HepG2 (cell line): ENCODE results near the gene MYL6B. TPM values are rescaled to one million over a fixed set of nuclear protein-coding genes. Genes with fewer than 3 reads are reported as not detected.

Experiments
- ATAC-seq: fragments of 200-7000 bp; cut with Tn5 transposase; 3 replicates; pipeline ENCODE4 v1.9.1; 2020; ENCODE audit warnings: mild to moderate bottlenecking, moderate library complexity
- BruUV-seq: library from RNA; stranded (reverse); fragments of 400-500 nt; replicated peaks from 2 replicates; lab custom pipeline; 2021; lab: Mats Ljungman, UMichigan
- CTCF ChIA-PET: fragments of 300-600 bp; formaldehyde crosslinking; extraction: SDS; loops from one replicate; lab custom pipeline; 2021; ENCODE audit warnings: low total read pairs, inconsistent platforms, low intra/inter-chr PET ratio; lab: Yijun Ruan, JAX
- POLR2A ChIA-PET: fragments of 350-600 bp; sonication (Branson Sonifier 250); formaldehyde crosslinking; loops from one replicate; lab custom pipeline; 2020; ENCODE audit warnings: antibody characterized with exemption, inconsistent platforms; lab: Yijun Ruan, JAX
- DNase-seq: peaks from one replicate; pipeline ENCODE4 v3.0.0-alpha.2; 2015; ENCODE audit warnings: low spot score
- FAIRE-seq: peaks from 3 replicates; lab custom pipeline; 2011; peaks lifted over from hg19 to GRCh38; lab: Jason Lieb, UNC
- H2AFZ ChIP-seq: one replicate; pipeline ENCODE4 v1.6.1; 2011; ENCODE audit warnings: low read length, inconsistent platforms
- H3K27ac ChIP-seq: fragments of 300-600 bp; 3 replicates; pipeline ENCODE4 v1.8.0; 2011; ENCODE audit warnings: mixed run types, mild to moderate bottlenecking, mixed read lengths, low read length, inconsistent platforms; ENCODE audit not compliant: insufficient read depth; ENCODE audit errors: extremely low read length
- H3K27me3 ChIP-seq, 2 experiments: fragments of 200-600 bp in 1 of 2; 2 replicates in 1 of 2; 3 replicates in 1 of 2; pipeline versions ENCODE4 v1.6.0 to v1.8.0; 2011; ENCODE audit warnings: low read length in 2 of 2, mild to moderate bottlenecking in 2 of 2, moderate library complexity in 2 of 2, inconsistent platforms in 1 of 2; ENCODE audit not compliant: insufficient read depth in 2 of 2, control insufficient read depth in 1 of 2
- H3K36me3 ChIP-seq, 2 experiments: fragments of 200-600 bp in 1 of 2; replicated peaks in 1 of 2; 2 replicates in 1 of 2; 3 replicates in 1 of 2; pipeline versions ENCODE4 v1.5.1 to v1.8.0; 2011; ENCODE audit warnings: low read length in 2 of 2, inconsistent platforms in 1 of 2; ENCODE audit not compliant: insufficient read depth in 2 of 2, control insufficient read depth in 1 of 2
- H3K4me1 ChIP-seq: 2 replicates; pipeline ENCODE4 v1.5.1; 2012; ENCODE audit warnings: low read length, inconsistent platforms; ENCODE audit not compliant: insufficient read depth
- H3K4me2 ChIP-seq: 2 replicates; pipeline ENCODE4 v1.6.0; 2011; ENCODE audit warnings: low read depth, low read length, inconsistent platforms
- H3K4me3 ChIP-seq, 3 experiments: fragments of 200-600 bp in 1 of 3; sonication (generic), shearing (Covaris generic) in 1 of 3; replicated peaks in 1 of 3; 2 replicates each; pipeline ENCODE4 v1.5.1; 2011 to 2016; ENCODE audit warnings: low read length in 3 of 3, inconsistent platforms in 2 of 3, low read depth in 2 of 3, mild to moderate bottlenecking in 2 of 3, control low read depth in 1 of 3, mixed read lengths in 1 of 3; ENCODE audit not compliant: insufficient read depth in 1 of 3
- H3K79me2 ChIP-seq: one replicate; pipeline ENCODE4 v1.6.1; 2011; ENCODE audit warnings: low read length, inconsistent platforms; ENCODE audit not compliant: insufficient read depth
- H3K9ac ChIP-seq: 2 replicates; pipeline ENCODE4 v1.6.0; 2011; ENCODE audit warnings: mild to moderate bottlenecking, low read depth, low read length, inconsistent platforms; ENCODE audit not compliant: insufficient read depth
- H3K9me3 ChIP-seq: 2 replicates; pipeline ENCODE4 v1.5.1; 2012; ENCODE audit warnings: mild to moderate bottlenecking, low read length
- H4K20me1 ChIP-seq: 2 replicates; pipeline ENCODE4 v1.6.0; 2011; ENCODE audit warnings: inconsistent platforms, mild to moderate bottlenecking, low read length, moderate library complexity; ENCODE audit not compliant: insufficient read depth
- GATAD2A ChIP-seq: IDR thresholded peaks from 2 replicates; pipeline ENCODE4 v1.6.1; 2016
- NCOR1 ChIP-seq: fragments of 200-600 bp; sonication (generic); IDR thresholded peaks from 2 replicates; pipeline ENCODE4 v1.7.0; 2017; ENCODE audit warnings: antibody characterized with exemption, low read length, borderline replicate concordance
- SUZ12 ChIP-seq: fragments of 150-350 bp; IDR thresholded peaks from 2 replicates; pipeline ENCODE4 v1.6.1; 2014; ENCODE audit warnings: low read depth, low read length
- ZNF205 ChIP-seq: IDR thresholded peaks from 2 replicates; pipeline ENCODE4 v1.6.1; 2018; ENCODE audit warnings: missing biosample characterization, missing genetic modification reagents
- WGBS: methylation state at CpG from one replicate; pipeline ENCODE4 v1.1.6; 2017; ENCODE audit warnings: low lambda C conversion rate; 5-methylcytosine and 5-hydroxymethylcytosine counted together
- in situ Hi-C: cut with HindIII; loops from 2 replicates; pipeline ENCODE4 v1.10.0; 2017; ENCODE audit warnings: low pct_unique_long_range_greater_than_20kb; ENCODE audit not compliant: extremely low pct_ligation_motif_present
- intact Hi-C: fragments of 100-400 bp; cut with micrococcal nuclease; formaldehyde crosslinking; loops from one replicate; pipeline ENCODE4 v1.10.0; 2022; ENCODE audit not compliant: unreplicated experiment
- polyA plus RNA-seq, 8 experiments: library from polyadenylated mRNA; depleted of rRNA in 3 of 8; stranded (reverse) in 7 of 8; unstranded in 1 of 8; fragments of >200 nt; fragmentation: Illumina TruSeq in 4 of 8; extraction: Trizol in 4 of 8; gene quantifications; 2 replicates each; pipeline versions ENCODE4 v1.2.1 to v1.2.3, GENCODE V29; 2011 to 2016; ENCODE audit warnings: low read depth in 4 of 8, missing spikeins in 1 of 8, mixed read lengths in 1 of 8; ENCODE audit not compliant: insufficient read depth in 1 of 8
- total RNA-seq, 5 experiments: library from RNA; depleted of rRNA; stranded (reverse); fragments of >200 nt; fragmentation: Illumina TruSeq; extraction: Trizol; gene quantifications; 2 replicates each; pipeline ENCODE4 v1.2.3, GENCODE V29; 2016; ENCODE audit warnings: low read depth in 1 of 5
- TF ChIP-seq, protein P1 (sequence below): sonication (generic); formaldehyde crosslinking; IDR thresholded peaks from 2 replicates; pipeline ENCODE4 v1.4.0; 2020; ENCODE audit warnings: mild to moderate bottlenecking, missing genetic modification reagents
- TF ChIP-seq, protein P2 (sequence below): sonication (generic); formaldehyde crosslinking; conservative IDR thresholded peaks from 2 replicates; pipeline ENCODE4 v1.8.0; 2022; ENCODE audit warnings: missing genetic modification reagents

Gene MYL6B
- total and polyA plus RNA-seq, 2 of the 13 experiments (the other 11 are each of a cell fraction or from before 2014, with no cell fraction given), result 75.7 to 88.7 TPM

DNA sequence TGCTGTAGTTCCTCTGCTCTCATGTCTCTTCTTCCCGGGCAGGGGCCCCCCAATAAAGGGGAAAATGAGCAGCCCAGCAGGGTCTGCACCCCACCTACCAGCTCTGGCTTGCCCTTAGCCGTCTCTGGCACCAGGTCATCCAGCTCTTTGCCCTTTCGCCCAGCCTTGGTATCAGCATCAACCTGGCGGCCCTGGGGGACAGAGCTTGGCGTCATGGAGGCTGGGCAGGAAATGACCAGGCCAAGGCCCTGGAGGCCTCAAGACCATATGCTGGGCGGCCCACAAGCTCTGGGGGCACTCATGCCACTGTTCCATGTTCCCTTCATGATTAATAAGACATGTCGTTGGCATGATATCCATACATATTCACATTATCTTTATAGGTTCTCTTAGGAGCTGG, 20.5 kb downstream of the MYL6B start:
- BruUV-seq, result no TSS peak
- in situ Hi-C loops (no loop called here), intact Hi-C loops (no loop called here)
- CTCF ChIA-PET, result no interaction called here
- Histone ChIP-seq H3K36me3 (peaks cover 19 to 60% of the 10 kb centered on the region in 2 experiments), H4K20me1 (no peaks in the 10 kb centered on the region), H3K27ac (no peak overlapping the region), H3K4me2 (no peak overlapping the region), H2AFZ (no peak overlapping the region), H3K4me3 (no peak overlapping the region), H3K27me3 (no peaks in the 10 kb centered on the region), H3K79me2 (no peaks in the 10 kb centered on the region), H3K9me3 (no peaks in the 10 kb centered on the region), H3K4me1 (no peaks in the 10 kb centered on the region), H3K9ac (no peak overlapping the region)
- no peak for ATAC-seq
- TF ChIP-seq, protein P1, sequence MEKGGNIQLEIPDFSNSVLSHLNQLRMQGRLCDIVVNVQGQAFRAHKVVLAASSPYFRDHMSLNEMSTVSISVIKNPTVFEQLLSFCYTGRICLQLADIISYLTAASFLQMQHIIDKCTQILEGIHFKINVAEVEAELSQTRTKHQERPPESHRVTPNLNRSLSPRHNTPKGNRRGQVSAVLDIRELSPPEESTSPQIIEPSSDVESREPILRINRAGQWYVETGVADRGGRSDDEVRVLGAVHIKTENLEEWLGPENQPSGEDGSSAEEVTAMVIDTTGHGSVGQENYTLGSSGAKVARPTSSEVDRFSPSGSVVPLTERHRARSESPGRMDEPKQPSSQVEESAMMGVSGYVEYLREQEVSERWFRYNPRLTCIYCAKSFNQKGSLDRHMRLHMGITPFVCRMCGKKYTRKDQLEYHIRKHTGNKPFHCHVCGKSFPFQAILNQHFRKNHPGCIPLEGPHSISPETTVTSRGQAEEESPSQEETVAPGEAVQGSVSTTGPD (CRISPR knock-in tag), result no peak
- TF ChIP-seq NCOR1, result no peak
- no peak for TF ChIP-seq GATAD2A (CRISPR knock-in tag)
- TF ChIP-seq, protein P2, sequence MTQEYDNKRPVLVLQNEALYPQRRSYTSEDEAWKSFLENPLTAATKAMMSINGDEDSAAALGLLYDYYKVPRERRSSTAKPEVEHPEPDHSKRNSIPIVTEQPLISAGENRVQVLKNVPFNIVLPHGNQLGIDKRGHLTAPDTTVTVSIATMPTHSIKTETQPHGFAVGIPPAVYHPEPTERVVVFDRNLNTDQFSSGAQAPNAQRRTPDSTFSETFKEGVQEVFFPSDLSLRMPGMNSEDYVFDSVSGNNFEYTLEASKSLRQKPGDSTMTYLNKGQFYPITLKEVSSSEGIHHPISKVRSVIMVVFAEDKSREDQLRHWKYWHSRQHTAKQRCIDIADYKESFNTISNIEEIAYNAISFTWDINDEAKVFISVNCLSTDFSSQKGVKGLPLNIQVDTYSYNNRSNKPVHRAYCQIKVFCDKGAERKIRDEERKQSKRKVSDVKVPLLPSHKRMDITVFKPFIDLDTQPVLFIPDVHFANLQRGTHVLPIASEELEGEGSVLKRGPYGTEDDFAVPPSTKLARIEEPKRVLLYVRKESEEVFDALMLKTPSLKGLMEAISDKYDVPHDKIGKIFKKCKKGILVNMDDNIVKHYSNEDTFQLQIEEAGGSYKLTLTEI, result no peak
- TF ChIP-seq ZNF205 (CRISPR knock-in tag), result no peak
- no peak for TF ChIP-seq SUZ12
- WGBS, result over 99% methylated on average over 7 of the region's 7 CpGs
- FAIRE-seq, result no peak
- POLR2A ChIA-PET, result no interaction called here
- no peak for DNase-seq
